NT2/D1 (cell line): ENCODE results near the gene CALML6.

ENCODE experiments used
- DNase-seq: peaks from one replicate; pipeline ENCODE4 v3.0.0-alpha.2; 2011; ENCODE audit warnings: low read depth, low spot score
- H3K27me3 ChIP-seq: 2 replicates; pipeline ENCODE4 v1.6.0; 2011; ENCODE audit warnings: mild to moderate bottlenecking; ENCODE audit not compliant: insufficient read length, insufficient read depth
- H3K36me3 ChIP-seq: 2 replicates; pipeline ENCODE4 v1.6.1; 2011; ENCODE audit warnings: mild to moderate bottlenecking, low read length, mixed read lengths; ENCODE audit not compliant: insufficient read depth, insufficient read length
- H3K4me1 ChIP-seq: 2 replicates; pipeline ENCODE4 v1.5.1; 2011; ENCODE audit not compliant: insufficient read depth, insufficient read length
- H3K4me3 ChIP-seq: 2 replicates; pipeline ENCODE4 v1.5.1; 2011; ENCODE audit warnings: low read depth; ENCODE audit not compliant: insufficient read length
- H3K9ac ChIP-seq: 2 replicates; pipeline ENCODE4 v1.6.0; 2011; ENCODE audit warnings: low read depth; ENCODE audit not compliant: insufficient read length
- H3K9me3 ChIP-seq: 2 replicates; pipeline ENCODE4 v1.5.1; 2011; ENCODE audit warnings: mild to moderate bottlenecking, low read length; ENCODE audit not compliant: insufficient read depth
- SUZ12 ChIP-seq: IDR thresholded peaks from 2 replicates; pipeline ENCODE4 v1.6.1; 2011; ENCODE audit not compliant: insufficient read length, insufficient read depth; ENCODE audit errors: extremely low read depth
- YY1 ChIP-seq: IDR thresholded peaks from 2 replicates; pipeline ENCODE4 v1.6.1; 2011; ENCODE audit not compliant: insufficient read length, insufficient read depth
- ZNF274 ChIP-seq: IDR thresholded peaks from 2 replicates; pipeline ENCODE4 v1.6.1; 2011; ENCODE audit warnings: mild to moderate bottlenecking, low read depth, low read length

CALML6 gene

GRCh38 chr1:1950940-1951339, 35.9 kb downstream of the CALML6 start:
- TF ChIP-seq SUZ12, result no peak
- no peak for TF ChIP-seq YY1
- TF ChIP-seq ZNF274, result no peak
- no peaks in the 10 kb centered on the region for H3K27me3 ChIP-seq
- H3K4me3 ChIP-seq, result no peak overlapping the region
- DNase-seq, result no peak
- no peaks in the 10 kb centered on the region for H3K36me3 ChIP-seq
- 0 out of 2 replicates have a peak, but pooled peaks cover 5% of the 10 kb centered on the region for H3K9me3 ChIP-seq
- peaks cover 4% of the 10 kb centered on the region for H3K4me1 ChIP-seq
- no peak overlapping the region for H3K9ac ChIP-seq

- Histone ChIP-seq H3K27me3 (no peaks in the 10 kb centered on the region), H3K9me3 (0 out of 2 replicates have a peak, but pooled peaks cover 5% of the 10 kb centered on the region), H3K36me3 (no peaks in the 10 kb centered on the region), H3K4me3 (no peak overlapping the region), H3K9ac (no peak overlapping the region), H3K4me1 (peaks cover 9% of the 10 kb centered on the region)
- no peak for DNase-seq
- TF ChIP-seq YY1, result no peak
- no peak for TF ChIP-seq SUZ12
- TF ChIP-seq ZNF274, result no peak
These were observed 39.0 kb downstream of the CALML6 start for GRCh38 chr1:1954015-1954414.

GRCh38 chr1:1954831-1955441, 39.9 kb downstream of the CALML6 start:
- no peak overlapping the region for H3K4me3 ChIP-seq
- H3K27me3 ChIP-seq, result no peaks in the 10 kb centered on the region
- TF ChIP-seq ZNF274, result no peak
- no peak for TF ChIP-seq YY1
- TF ChIP-seq SUZ12, result no peak
- H3K4me1 ChIP-seq, result peaks cover 9% of the 10 kb centered on the region
- no peak for DNase-seq
- 0 out of 2 replicates have a peak, but pooled peaks cover 5% of the 10 kb centered on the region for H3K9me3 ChIP-seq
- H3K36me3 ChIP-seq, result no peaks in the 10 kb centered on the region
- H3K9ac ChIP-seq, result no peak overlapping the region

- no peak for DNase-seq
- no peaks in the 10 kb centered on the region for H3K27me3 ChIP-seq
- H3K36me3 ChIP-seq, result no peaks in the 10 kb centered on the region
- TF ChIP-seq ZNF274 (no peak), SUZ12 (no peak), YY1 (no peak)
- H3K4me3 ChIP-seq, result no peak overlapping the region
- 0 out of 2 replicates have a peak, but pooled peaks cover 5% of the 10 kb centered on the region for H3K9me3 ChIP-seq
- no peak overlapping the region for H3K9ac ChIP-seq
- H3K4me1 ChIP-seq, result peaks cover 9% of the 10 kb centered on the region
These were observed 40.6 kb downstream of the CALML6 start for GRCh38 chr1:1955621-1956094.

GRCh38 chr1:1956101-1956500, 41.0 kb downstream of the CALML6 start:
- no peak for DNase-seq
- H3K36me3 ChIP-seq, result no peaks in the 10 kb centered on the region
- H3K27me3 ChIP-seq, result no peaks in the 10 kb centered on the region
- no peak overlapping the region for H3K4me3 ChIP-seq
- H3K9me3 ChIP-seq, result 0 out of 2 replicates have a peak, but pooled peaks cover 2% of the 10 kb centered on the region
- H3K9ac ChIP-seq, result no peak overlapping the region
- no peak for TF ChIP-seq SUZ12
- TF ChIP-seq ZNF274, result no peak
- no peak for TF ChIP-seq YY1
- peaks cover 9% of the 10 kb centered on the region for H3K4me1 ChIP-seq

- Histone ChIP-seq H3K4me1 (peaks cover 11% of the 10 kb centered on the region), H3K4me3 (no peak overlapping the region), H3K36me3 (no peaks in the 10 kb centered on the region), H3K27me3 (no peaks in the 10 kb centered on the region), H3K9me3 (no peaks in the 10 kb centered on the region), H3K9ac (no peak overlapping the region)
- DNase-seq, result no peak
- TF ChIP-seq ZNF274, result no peak
- no peak for TF ChIP-seq YY1
- TF ChIP-seq SUZ12, result no peak
These were observed 41.8 kb downstream of the CALML6 start for GRCh38 chr1:1956586-1957532.

GRCh38 chr1:1957533-1957961, 42.5 kb downstream of the CALML6 start:
- no peak for DNase-seq
- TF ChIP-seq YY1, result no peak
- no peak for TF ChIP-seq ZNF274
- no peak for TF ChIP-seq SUZ12
- no peaks in the 10 kb centered on the region for H3K27me3 ChIP-seq
- no peak overlapping the region for H3K4me3 ChIP-seq
- peaks cover 11% of the 10 kb centered on the region for H3K4me1 ChIP-seq
- no peaks in the 10 kb centered on the region for H3K9me3 ChIP-seq
- H3K9ac ChIP-seq, result no peak overlapping the region
- no peaks in the 10 kb centered on the region for H3K36me3 ChIP-seq
